ENCODE results near the gene NUCB2. TPM values are rescaled to one million over a fixed set of nuclear protein-coding genes. Genes with fewer than 3 reads are reported as not detected.

Gene NUCB2
- total RNA-seq, 1 experiment from 2014 or later = 66.6 TPM

GRCh38 chr11:17250561-17251350 is 25.8 kb upstream of the NUCB2 start:
- intact Hi-C loops (cut with micrococcal nuclease; ENCODE audit: unreplicated experiment) = no loop called here
- no TSS peak for BruUV-seq (replicated peaks)
- Mint-ChIP-seq H3K27me3 (ENCODE audit: insufficient read depth, unreplicated experiment) (no peaks in the 10 kb centered on the region), H3K9me3 (ENCODE audit: unreplicated experiment) (no peaks in the 10 kb centered on the region), H3K27ac (ENCODE audit: unreplicated experiment) (no peak overlapping the region), H3K4me1 (ENCODE audit: low read depth, unreplicated experiment) (no peaks in the 10 kb centered on the region), H3K4me3 (ENCODE audit: unreplicated experiment) (no peak overlapping the region), H3K36me3 (ENCODE audit: insufficient read depth, unreplicated experiment) (no peaks in the 10 kb centered on the region)
- POLR2A ChIA-PET = no interaction called here
- Histone ChIP-seq H3K4me3 (ENCODE audit: low read depth, low read length) (no peak overlapping the region), H3K4me1 (no peaks in the 10 kb centered on the region), H3K27me3 (replicated peaks; ENCODE audit: control insufficient read depth, insufficient read depth, low read length) (no peaks in the 10 kb centered on the region), H3K9me3 (no peaks in the 10 kb centered on the region), H3K36me3 (ENCODE audit: control insufficient read depth, insufficient read depth, low read length) (no peaks in the 10 kb centered on the region)
- TF ChIP-seq, protein P1, sequence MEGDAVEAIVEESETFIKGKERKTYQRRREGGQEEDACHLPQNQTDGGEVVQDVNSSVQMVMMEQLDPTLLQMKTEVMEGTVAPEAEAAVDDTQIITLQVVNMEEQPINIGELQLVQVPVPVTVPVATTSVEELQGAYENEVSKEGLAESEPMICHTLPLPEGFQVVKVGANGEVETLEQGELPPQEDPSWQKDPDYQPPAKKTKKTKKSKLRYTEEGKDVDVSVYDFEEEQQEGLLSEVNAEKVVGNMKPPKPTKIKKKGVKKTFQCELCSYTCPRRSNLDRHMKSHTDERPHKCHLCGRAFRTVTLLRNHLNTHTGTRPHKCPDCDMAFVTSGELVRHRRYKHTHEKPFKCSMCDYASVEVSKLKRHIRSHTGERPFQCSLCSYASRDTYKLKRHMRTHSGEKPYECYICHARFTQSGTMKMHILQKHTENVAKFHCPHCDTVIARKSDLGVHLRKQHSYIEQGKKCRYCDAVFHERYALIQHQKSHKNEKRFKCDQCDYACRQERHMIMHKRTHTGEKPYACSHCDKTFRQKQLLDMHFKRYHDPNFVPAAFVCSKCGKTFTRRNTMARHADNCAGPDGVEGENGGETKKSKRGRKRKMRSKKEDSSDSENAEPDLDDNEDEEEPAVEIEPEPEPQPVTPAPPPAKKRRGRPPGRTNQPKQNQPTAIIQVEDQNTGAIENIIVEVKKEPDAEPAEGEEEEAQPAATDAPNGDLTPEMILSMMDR (IDR thresholded peaks at IDR 0.05; ENCODE audit: insufficient read depth in 1 of 2, low read depth in 1 of 2, low read length in 1 of 2, severe bottlenecking in 1 of 2, unreplicated experiment in 1 of 2) = no peak
- no peak for DNase-seq
- CTCF ChIA-PET = no interaction called here

GRCh38 chr11:17252704-17253103 is 23.8 kb upstream of the NUCB2 start:
- Histone ChIP-seq H3K9me3 (no peaks in the 10 kb centered on the region), H3K4me1 (peaks cover 6% of the 10 kb centered on the region; the same call in 1 of the 2 replicates), H3K27me3 (replicated peaks; ENCODE audit: control insufficient read depth, insufficient read depth, low read length) (no peaks in the 10 kb centered on the region), H3K36me3 (ENCODE audit: control insufficient read depth, insufficient read depth, low read length) (no peaks in the 10 kb centered on the region), H3K4me3 (ENCODE audit: low read depth, low read length) (no peak overlapping the region)
- ChIA-PET CTCF (no interaction called here), POLR2A (no interaction called here)
- Mint-ChIP-seq H3K4me3 (ENCODE audit: unreplicated experiment) (no peak overlapping the region), H3K4me1 (ENCODE audit: low read depth, unreplicated experiment) (peaks cover under 1% of the 10 kb centered on the region), H3K36me3 (ENCODE audit: insufficient read depth, unreplicated experiment) (no peaks in the 10 kb centered on the region), H3K27ac (ENCODE audit: unreplicated experiment) (no peak overlapping the region), H3K9me3 (ENCODE audit: unreplicated experiment) (no peaks in the 10 kb centered on the region), H3K27me3 (ENCODE audit: insufficient read depth, unreplicated experiment) (no peaks in the 10 kb centered on the region)
- no peak for DNase-seq
- TF ChIP-seq, protein P1 (IDR thresholded peaks at IDR 0.05; ENCODE audit: insufficient read depth in 1 of 2, low read depth in 1 of 2, low read length in 1 of 2, severe bottlenecking in 1 of 2, unreplicated experiment in 1 of 2) = no peak
- intact Hi-C loops (cut with micrococcal nuclease; ENCODE audit: unreplicated experiment) = no loop called here
- BruUV-seq (replicated peaks) = no TSS peak

DNA sequence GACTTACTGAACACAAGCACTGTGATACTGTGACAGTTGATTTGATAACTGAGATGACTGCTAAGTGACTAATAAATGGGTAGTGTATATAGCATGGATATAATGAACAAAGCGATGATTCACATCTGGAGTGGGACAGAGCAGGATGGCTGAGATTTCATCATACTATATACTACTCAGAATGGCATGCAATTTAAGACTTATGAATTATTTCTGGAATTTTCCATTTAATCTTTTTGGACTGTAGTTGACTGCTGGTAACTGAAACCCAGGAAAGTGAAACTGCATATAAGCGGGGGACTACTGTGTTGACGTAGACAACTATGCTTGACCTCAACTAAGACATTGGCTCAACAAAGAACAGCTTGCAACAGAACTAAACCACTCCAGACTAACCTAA is 20.0 kb upstream of the NUCB2 start:
- TF ChIP-seq, protein P1 (IDR thresholded peaks at IDR 0.05; ENCODE audit: insufficient read depth in 1 of 2, low read depth in 1 of 2, low read length in 1 of 2, severe bottlenecking in 1 of 2, unreplicated experiment in 1 of 2) = no peak
- H3K27me3 ChIP-seq (replicated peaks; ENCODE audit: control insufficient read depth, insufficient read depth, low read length) = no peaks in the 10 kb centered on the region
- H3K4me1 Mint-ChIP-seq (ENCODE audit: low read depth, unreplicated experiment) = peaks cover 13% of the 10 kb centered on the region
- no peaks in the 10 kb centered on the region for H3K9me3 ChIP-seq
- no peak overlapping the region for H3K27ac Mint-ChIP-seq (ENCODE audit: unreplicated experiment)
- H3K9me3 Mint-ChIP-seq (ENCODE audit: unreplicated experiment) = no peaks in the 10 kb centered on the region
- no peak overlapping the region for H3K4me3 Mint-ChIP-seq (ENCODE audit: unreplicated experiment)
- no peaks in the 10 kb centered on the region for H3K36me3 ChIP-seq (ENCODE audit: control insufficient read depth, insufficient read depth, low read length)
- POLR2A ChIA-PET = no interaction called here
- H3K27me3 Mint-ChIP-seq (ENCODE audit: insufficient read depth, unreplicated experiment) = no peaks in the 10 kb centered on the region
- H3K4me1 ChIP-seq = peaks cover 28% of the 10 kb centered on the region
- H3K36me3 Mint-ChIP-seq (ENCODE audit: insufficient read depth, unreplicated experiment) = no peaks in the 10 kb centered on the region
- intact Hi-C loops (cut with micrococcal nuclease; ENCODE audit: unreplicated experiment) = no loop called here
- no peak for DNase-seq
- CTCF ChIA-PET = no interaction called here
- BruUV-seq (replicated peaks) = no TSS peak
- H3K4me3 ChIP-seq (ENCODE audit: low read depth, low read length) = no peak overlapping the region

Measured in Caco-2 (cell line).